ENCODE results near the gene YIPF1. TPM values are rescaled to one million over a fixed set of nuclear protein-coding genes. Genes with fewer than 3 reads are reported as not detected.

YIPF1 gene
- total RNA-seq, 4 donors from 2014 or later: 16.8 to 21.4 (median 19.7) TPM

GRCh38 chr1:53811414-53811851, 78.2 kb downstream of the YIPF1 start:
- H3K4me3 ChIP-seq: no peak overlapping the region
- TF ChIP-seq POLR2A (IDR thresholded peaks at IDR 0.05; ENCODE audit: low read depth): no peak
- no peak for TF ChIP-seq EP300 (IDR thresholded peaks at IDR 0.05)
- no peak for TF ChIP-seq POLR2AphosphoS5 (IDR thresholded peaks at IDR 0.05)
- TF ChIP-seq CTCF (IDR thresholded peaks at IDR 0.05): no peak
- H3K36me3 ChIP-seq: peaks cover 0 to 27% (median 18%) of the 10 kb centered on the region in 4 donors
- no peak overlapping the region for H3K27ac ChIP-seq (replicated peaks in 1 of 4)
- WGBS: 83% methylated on average over 3 of the region's 4 CpGs
- intact Hi-C loops (cut with DNase I): no loop called here
- no peak for DNase-seq (ENCODE audit: extremely low spot score)
- H3K9me3 ChIP-seq: no peaks in the 10 kb centered on the region
- H3K27me3 ChIP-seq: no peaks in the 10 kb centered on the region
- H3K4me1 ChIP-seq: no peaks in the 10 kb centered on the region

GRCh38 chr1:53810497-53810896, 79.1 kb downstream of the YIPF1 start:
- no peak for TF ChIP-seq POLR2AphosphoS5 (IDR thresholded peaks at IDR 0.05)
- TF ChIP-seq CTCF (IDR thresholded peaks at IDR 0.05): no peak
- TF ChIP-seq POLR2A (IDR thresholded peaks at IDR 0.05; ENCODE audit: low read depth): no peak
- no peak for TF ChIP-seq EP300 (IDR thresholded peaks at IDR 0.05)
- WGBS: 94% methylated on average over 2 of the region's 2 CpGs
- Histone ChIP-seq H3K9me3 (no peaks in the 10 kb centered on the region), H3K27ac (replicated peaks in 1 of 4) (no peak overlapping the region), H3K27me3 (no peaks in the 10 kb centered on the region), H3K4me1 (no peaks in the 10 kb centered on the region), H3K36me3 (peaks cover 0 to 36% (median 21%) of the 10 kb centered on the region in 4 donors), H3K4me3 (no peak overlapping the region)
- intact Hi-C loops (cut with DNase I): no loop called here
- no peak for DNase-seq (ENCODE audit: extremely low spot score)

- WGBS: over 99% methylated on average over 5 of the region's 5 CpGs
- Histone ChIP-seq H3K36me3 (peaks cover 0 to 40% (median 23%) of the 10 kb centered on the region in 4 donors), H3K9me3 (no peaks in the 10 kb centered on the region), H3K27ac (replicated peaks in 1 of 4) (no peak overlapping the region), H3K4me3 (no peak overlapping the region), H3K27me3 (no peaks in the 10 kb centered on the region), H3K4me1 (no peaks in the 10 kb centered on the region)
- TF ChIP-seq POLR2AphosphoS5 (IDR thresholded peaks at IDR 0.05) (no peak), EP300 (IDR thresholded peaks at IDR 0.05) (no peak), POLR2A (IDR thresholded peaks at IDR 0.05; ENCODE audit: low read depth) (no peak), CTCF (IDR thresholded peaks at IDR 0.05) (no peak)
- DNase-seq (ENCODE audit: extremely low spot score): no peak
- intact Hi-C loops (cut with DNase I): no loop called here
Measured at GRCh38 chr1:53810007-53810406, 79.6 kb downstream of the YIPF1 start.

GRCh38 chr1:53807916-53808315, 81.7 kb downstream of the YIPF1 start:
- peaks cover 4 to 44% (median 29%) of the 10 kb centered on the region in 4 donors for H3K36me3 ChIP-seq
- no peak overlapping the region for H3K4me3 ChIP-seq
- intact Hi-C loops (cut with DNase I): no loop called here
- no peaks in the 10 kb centered on the region for H3K4me1 ChIP-seq
- no peaks in the 10 kb centered on the region for H3K27me3 ChIP-seq
- DNase-seq (ENCODE audit: extremely low spot score): no peak
- H3K27ac ChIP-seq (replicated peaks in 1 of 4): no peak overlapping the region
- no peak for TF ChIP-seq EP300 (IDR thresholded peaks at IDR 0.05)
- no peak for TF ChIP-seq POLR2AphosphoS5 (IDR thresholded peaks at IDR 0.05)
- TF ChIP-seq POLR2A (IDR thresholded peaks at IDR 0.05; ENCODE audit: low read depth): no peak
- no peak for TF ChIP-seq CTCF (IDR thresholded peaks at IDR 0.05)
- H3K9me3 ChIP-seq: no peaks in the 10 kb centered on the region
- 77% methylated on average over 5 of the region's 5 CpGs for WGBS
